ENCODE data around the gene DLL4. TPM values are rescaled to one million over a fixed set of nuclear protein-coding genes. Genes with fewer than 3 reads are reported as not detected.

The DLL4 gene
- total RNA-seq, 1 experiment from 2014 or later, result 1.5 TPM

GRCh38 chr15:40974879-40975278 lies 45.7 kb downstream of the DLL4 start (continued):
- TF ChIP-seq ZBTB33 (IDR thresholded peaks at IDR 0.05; ENCODE audit: extremely low read depth, insufficient replicate concordance, low read length) (no peak), EGR1 (IDR thresholded peaks at IDR 0.05; ENCODE audit: low read depth) (no peak), CBX3 (IDR thresholded peaks at IDR 0.05; ENCODE audit: low read depth) (no peak)

GRCh38 chr15:40976819-40977218 lies 47.7 kb downstream of the DLL4 start:
- H3K9me3 ChIP-seq (ENCODE audit: control insufficient read depth in 1 of 2, insufficient read depth in 1 of 2, low read depth in 1 of 2, low read length in 2 of 2), result no peaks in the 10 kb centered on the region
- ChIA-PET CTCF (no interaction called here), RAD21 (ENCODE audit: low non-redundant PET in 1 of 2, low total read pairs in 2 of 2, uncharacterized antibody in 2 of 2, unreplicated experiment in 2 of 2) (no interaction called here), POLR2A (interaction anchor here (0.7 to 2.9 kb wide), 3 partner anchors 21 to 222 kb away, joined by 3 to 8 read pairs (median 3); partner anchors contain the start of gene CHAC1)
- no peaks in the 10 kb centered on the region for H3K79me2 ChIP-seq (ENCODE audit: insufficient read depth, low read length)
- TF ChIP-seq POLR2AphosphoS5 (IDR thresholded peaks at IDR 0.05; ENCODE audit: low read depth, low read length) (no peak), RAD21 (IDR thresholded peaks at IDR 0.05; ENCODE audit: low read depth) (no peak), REST (IDR thresholded peaks at IDR 0.05; ENCODE audit: low read depth) (no peak), YY1 (IDR thresholded peaks at IDR 0.05; ENCODE audit: extremely low read depth, insufficient replicate concordance, low read depth, low read length) (no peak), SP1 (IDR thresholded peaks at IDR 0.05; ENCODE audit: low read depth) (no peak), FOSL1 (IDR thresholded peaks at IDR 0.05; ENCODE audit: low read depth) (no peak), JUND (IDR thresholded peaks at IDR 0.05) (no peak), ELF1 (IDR thresholded peaks at IDR 0.05; ENCODE audit: borderline replicate concordance, low read depth) (no peak), POLR2A (IDR thresholded peaks at IDR 0.05; ENCODE audit: borderline replicate concordance, extremely low read depth, insufficient read depth, insufficient read length) (no peak), TCF7L2 (IDR thresholded peaks at IDR 0.05; ENCODE audit: borderline replicate concordance, extremely low read depth, insufficient read depth, insufficient read length) (no peak), SIN3A (IDR thresholded peaks at IDR 0.05; ENCODE audit: low read depth) (no peak), ZNF274 (IDR thresholded peaks at IDR 0.05; ENCODE audit: low read depth, low read length) (no peak)
- ATAC-seq, result no peak
- no peak overlapping the region for H2AFZ ChIP-seq (ENCODE audit: low read depth, low read length, poor library complexity, severe bottlenecking)
- DNase-seq (ENCODE audit: low read depth, low spot score), result no peak
- no peaks in the 10 kb centered on the region for H3K27me3 ChIP-seq (ENCODE audit: insufficient read depth, low read length)
- no peaks in the 10 kb centered on the region for H3K9me2 ChIP-seq (ENCODE audit: insufficient read depth)
- no peaks in the 10 kb centered on the region for H4K20me1 ChIP-seq (ENCODE audit: insufficient read depth)
- H3K9ac ChIP-seq (ENCODE audit: low read length), result no peak overlapping the region
- intact Hi-C loops (cut with micrococcal nuclease), result no loop called here
- H3K36me3 ChIP-seq (ENCODE audit: control insufficient read depth in 1 of 2, insufficient read depth in 2 of 2, low read length in 2 of 2), result peaks cover 31 to 50% of the 10 kb centered on the region in 2 experiments
- H3K4me3 ChIP-seq (replicated peaks in 1 of 2; ENCODE audit: low read depth in 1 of 2, low read length in 2 of 2), result no peak overlapping the region
- H3K4me2 ChIP-seq (ENCODE audit: low read length), result no peak overlapping the region
- BruUV-seq (replicated peaks), result no TSS peak
- H3K27ac ChIP-seq (ENCODE audit: low read depth, low read length), result no peak overlapping the region
- peaks cover 0 to 3% of the 10 kb centered on the region in 2 experiments; a peak in 1 of 4 replicates for H3K4me1 ChIP-seq (ENCODE audit: control insufficient read depth in 1 of 2, insufficient read depth in 2 of 2, low read length in 2 of 2)

Data from HCT116 (cell line).